Pancreas (tissue), 10 donors: ENCODE results near the gene CTPS2. TPM values are rescaled to one million over a fixed set of nuclear protein-coding genes. Genes with fewer than 3 reads are reported as not detected.
A peak's percentile ranks its signal among the peaks of the same experiment; 100 is the strongest.
"Not testable (repeated sequence)": the region's sequence is repeated elsewhere in the genome, so short reads cannot be mapped to it uniquely, and the experiment has no call there.

ENCODE experiments used
- ATAC-seq, 4 donors: fragments of 200-7000 bp; cut with Tn5 transposase; one replicate each; pipeline versions ENCODE4 v1.8.0 to v1.9.1; 2020; ENCODE audit warnings: mild to moderate bottlenecking in 4 of 4, moderate library complexity in 4 of 4
- DNase-seq, 6 donors: peaks; one replicate each; pipeline ENCODE4 v3.0.0-alpha.2; 2020
- FAIRE-seq: peaks from 2 replicates; lab custom pipeline; 2012; peaks lifted over from hg19 to GRCh38; lab: Jason Lieb, UNC
- H3K27ac ChIP-seq, 4 donors: fragments of 200-600 bp; sonication (generic); 1 replicate in 3 of 4; 2 replicates in 1 of 4; pipeline versions ENCODE4 v1.5.0 to v1.8.0; 2020
- H3K27me3 ChIP-seq, 4 donors: fragments of 200-600 bp; one replicate each; pipeline ENCODE4 v1.8.0; 2021
- H3K36me3 ChIP-seq, 3 donors: fragments of 200-600 bp; sonication (generic) in 1 of 3; one replicate each; pipeline versions ENCODE4 v1.5.0 to v1.8.0; 2020 to 2021
- H3K4me1 ChIP-seq, 3 donors: fragments of 200-600 bp; one replicate each; pipeline ENCODE4 v1.8.0; 2021
- H3K4me3 ChIP-seq, 4 donors: fragments of 200-600 bp; sonication (generic) in 2 of 4; one replicate each; pipeline versions ENCODE4 v1.5.0 to v1.8.0; 2020 to 2021
- H3K9me3 ChIP-seq, 4 donors: fragments of 200-600 bp; one replicate each; pipeline ENCODE4 v1.8.0; 2021
- WGBS, 2 donors: extraction: QIAGEN DNeasy Blood & Tissue Kit; methylation state at CpG; one replicate each; pipeline ENCODE4 v1.1.7; 2013; 5-methylcytosine and 5-hydroxymethylcytosine counted together
- intact Hi-C, 3 donors: fragments of 100-400 bp; cut with DNase I; formaldehyde crosslinking; loops; one replicate each; pipeline versions ENCODE4 v1.11.1 to v1.14.2; 2022
- polyA plus RNA-seq, 2 donors: library from polyadenylated mRNA; stranded (reverse); fragments of 200-250 nt; gene quantifications; one replicate each; pipeline ENCODE4 v1.2.3, GENCODE V29; 2013
- total RNA-seq, 6 donors: library from RNA; stranded (reverse); fragmentation: NEBNext Ultra II Directional in 4 of 6; extraction: Animal tissue kit (Norgen Biotek cat#: 25700) in 4 of 6; gene quantifications; one replicate each; pipeline versions ENCODE4 v1.2.1 to v1.2.4, GENCODE V29; 2021 to 2023
- TF ChIP-seq, protein P1 (sequence below), 4 donors: fragments of 200-600 bp; sonication (generic) in 3 of 4; IDR thresholded peaks; one replicate each; pipeline versions ENCODE4 v1.5.0 to v1.8.0; 2021; ENCODE audit warnings: antibody characterized with exemption in 4 of 4
- donor health status: healthy with polysubstance abuse.
- donor health status: DM: no; HTN: no; CAD: no; lungs with moderate emphysema.
- donor health status: DM: no; HTN: no; CAD: no.
- donor health status: control.
- donor health status: control.
- donor health status: Bipolar disorder and iron deficiency.
- donor health status: DM: yes; HTN: yes; CAD: no.
- donor health status: DM: no; HTN: no; CAD: no.
- donor health status: DM: no; HTN: no; CAD: no.
- donor health status: DM: yes; HTN: yes; CAD: no.

The CTPS2 gene
- total and polyA plus RNA-seq, 8 donors, result 5.7 to 13.3 (median 8.8) TPM

GRCh38 chrX:16737024-16737423, 24.6 kb upstream of the CTPS2 start:
- Histone ChIP-seq H3K9me3 (no peaks in the 10 kb centered on the region), H3K4me1 (no peaks in the 10 kb centered on the region), H3K27me3 (no peaks in the 10 kb centered on the region), H3K36me3 (peaks cover 0 to 42% (median 14%) of the 10 kb centered on the region in 3 donors), H3K4me3 (no peak overlapping the region), H3K27ac (no peak overlapping the region)
- FAIRE-seq (no peak), ATAC-seq (no peak), DNase-seq (no peak)
- intact Hi-C loops, result no loop called here
- WGBS, 2 donors, result 77 to 94% methylated on average over 5 of the region's 5 CpGs
- TF ChIP-seq, protein P1, sequence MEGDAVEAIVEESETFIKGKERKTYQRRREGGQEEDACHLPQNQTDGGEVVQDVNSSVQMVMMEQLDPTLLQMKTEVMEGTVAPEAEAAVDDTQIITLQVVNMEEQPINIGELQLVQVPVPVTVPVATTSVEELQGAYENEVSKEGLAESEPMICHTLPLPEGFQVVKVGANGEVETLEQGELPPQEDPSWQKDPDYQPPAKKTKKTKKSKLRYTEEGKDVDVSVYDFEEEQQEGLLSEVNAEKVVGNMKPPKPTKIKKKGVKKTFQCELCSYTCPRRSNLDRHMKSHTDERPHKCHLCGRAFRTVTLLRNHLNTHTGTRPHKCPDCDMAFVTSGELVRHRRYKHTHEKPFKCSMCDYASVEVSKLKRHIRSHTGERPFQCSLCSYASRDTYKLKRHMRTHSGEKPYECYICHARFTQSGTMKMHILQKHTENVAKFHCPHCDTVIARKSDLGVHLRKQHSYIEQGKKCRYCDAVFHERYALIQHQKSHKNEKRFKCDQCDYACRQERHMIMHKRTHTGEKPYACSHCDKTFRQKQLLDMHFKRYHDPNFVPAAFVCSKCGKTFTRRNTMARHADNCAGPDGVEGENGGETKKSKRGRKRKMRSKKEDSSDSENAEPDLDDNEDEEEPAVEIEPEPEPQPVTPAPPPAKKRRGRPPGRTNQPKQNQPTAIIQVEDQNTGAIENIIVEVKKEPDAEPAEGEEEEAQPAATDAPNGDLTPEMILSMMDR (IDR thresholded peaks at IDR 0.05), result no peak

DNA sequence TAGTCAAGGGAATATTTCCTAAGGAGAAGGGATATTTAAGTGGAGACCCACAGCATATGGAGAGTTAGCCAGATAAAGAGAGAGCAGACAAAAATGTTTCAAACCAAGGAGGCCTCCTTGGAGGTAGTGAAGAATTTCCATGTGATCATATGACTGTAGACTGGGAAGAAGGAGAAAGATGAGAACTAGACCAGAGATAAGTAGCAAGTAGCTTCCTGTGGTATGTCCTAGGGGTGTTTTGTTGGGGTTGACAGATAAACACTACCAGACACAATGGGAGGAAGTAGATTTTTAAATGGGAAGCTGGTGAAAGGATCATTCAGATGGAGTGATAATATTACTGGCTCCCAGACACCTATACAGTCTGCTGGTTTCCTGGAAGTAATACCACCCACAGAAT, 20.5 kb upstream of the CTPS2 start:
- no peak for FAIRE-seq
- Histone ChIP-seq H3K4me1 (peaks cover 0 to 2% (median 0%) of the 10 kb centered on the region in 3 donors), H3K36me3 (peaks cover 0 to 28% (median 14%) of the 10 kb centered on the region in 3 donors), H3K4me3 (no peak overlapping the region), H3K27me3 (no peaks in the 10 kb centered on the region), H3K27ac (no peak overlapping the region), H3K9me3 (no peaks in the 10 kb centered on the region)
- intact Hi-C loops, result no loop called here
- DNase-seq, result no peak
- TF ChIP-seq, protein P1 (IDR thresholded peaks at IDR 0.05), result no peak
- no peak for ATAC-seq

DNA sequence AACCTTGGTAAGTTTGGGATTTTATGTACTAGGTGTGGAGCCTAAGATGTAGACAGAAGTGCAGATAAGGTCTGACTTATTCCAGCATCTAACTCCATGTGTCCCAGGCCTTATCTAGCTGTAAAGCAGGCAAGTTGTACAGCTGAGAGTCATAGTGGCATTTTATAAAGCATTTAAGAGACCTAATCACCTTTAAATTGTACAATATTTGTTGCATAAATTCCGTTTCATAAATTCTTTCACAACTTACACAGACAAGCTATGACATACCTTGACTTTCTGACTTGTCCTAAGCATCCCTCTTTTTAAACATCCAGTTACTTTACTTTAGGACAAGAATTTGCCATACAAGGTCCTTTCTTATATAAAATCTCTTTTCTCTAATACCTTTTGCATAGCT, 18.0 kb upstream of the CTPS2 start:
- 95 to 96% methylated on average over 1 of the region's 1 CpG for WGBS, 2 donors
- ATAC-seq, result no peak
- no peaks in the 10 kb centered on the region for H3K9me3 ChIP-seq
- intact Hi-C loops, result no loop called here
- H3K4me1 ChIP-seq, result peaks cover 0 to 12% (median 2%) of the 10 kb centered on the region in 3 donors
- no peak overlapping the region for H3K27ac ChIP-seq
- FAIRE-seq, result no peak
- no peaks in the 10 kb centered on the region for H3K27me3 ChIP-seq
- H3K4me3 ChIP-seq, result no peak overlapping the region
- H3K36me3 ChIP-seq, result peaks cover 0 to 4% (median 0%) of the 10 kb centered on the region in 3 donors
- DNase-seq, result no peak
- TF ChIP-seq, protein P1 (IDR thresholded peaks at IDR 0.05), result no peak

DNA sequence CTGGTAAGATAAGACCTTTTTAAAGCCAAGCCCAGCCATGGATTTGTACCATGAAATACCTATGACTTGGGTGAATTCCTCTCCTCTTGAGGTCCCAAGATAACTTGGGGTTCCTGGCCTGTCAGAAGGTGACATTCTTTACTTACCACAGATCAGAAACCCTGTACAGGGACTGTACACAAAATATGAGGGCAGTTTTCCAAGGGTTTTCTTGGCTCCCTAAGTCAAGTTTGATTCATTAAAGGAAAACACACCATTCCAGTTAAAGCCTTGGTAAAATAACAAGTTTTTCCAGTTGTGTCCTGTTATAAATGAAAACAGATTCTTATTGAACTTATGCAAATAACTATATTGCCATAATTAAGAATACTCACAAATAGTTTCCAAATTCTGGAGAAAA, 15.2 kb upstream of the CTPS2 start:
- TF ChIP-seq, protein P1 (IDR thresholded peaks at IDR 0.05), result no peak
- Histone ChIP-seq H3K4me3 (no peak overlapping the region), H3K9me3 (no peaks in the 10 kb centered on the region), H3K27me3 (no peaks in the 10 kb centered on the region), H3K36me3 (no peaks in the 10 kb centered on the region), H3K27ac (no peak overlapping the region), H3K4me1 (peaks cover 0 to 12% (median 4%) of the 10 kb centered on the region in 3 donors)
- FAIRE-seq, result no peak
- intact Hi-C loops, result no loop called here
- ATAC-seq, result peak in 3 of 4 donors; percentile 44 to 64 (median 56)
- DNase-seq, result no peak

DNA sequence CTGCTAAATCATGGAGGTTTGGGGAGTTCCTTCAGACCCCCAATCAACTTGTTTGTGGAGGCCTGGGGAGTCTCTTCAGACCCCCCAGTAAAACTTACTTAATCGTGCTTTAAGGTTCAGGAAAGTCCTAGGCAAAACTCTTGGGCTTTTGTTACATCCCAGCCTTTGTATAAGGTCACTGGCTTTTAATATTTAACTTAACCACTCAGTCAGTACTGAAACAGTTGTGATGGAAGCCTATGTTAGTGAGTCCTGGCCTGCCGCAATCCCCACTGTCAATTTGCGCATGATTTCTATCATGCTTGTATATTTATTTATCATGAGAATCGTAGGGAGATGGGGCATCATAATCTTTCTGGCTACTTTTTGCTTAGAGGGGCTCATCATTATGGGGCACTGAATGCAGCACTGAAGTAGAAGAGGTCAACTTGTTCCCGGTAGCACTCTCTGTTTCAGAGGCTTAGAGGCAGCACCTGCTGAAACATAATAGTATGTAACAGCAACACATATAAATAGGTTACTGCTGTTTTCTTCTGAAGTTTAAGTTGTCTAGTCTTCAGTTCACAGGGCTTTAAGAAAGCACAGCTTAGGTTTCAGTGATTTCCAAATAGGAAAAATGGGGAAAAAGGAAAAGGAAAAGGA, 14.0 kb upstream of the CTPS2 start:
- H3K27me3 ChIP-seq, H3K27ac ChIP-seq, H3K9me3 ChIP-seq, H3K4me3 ChIP-seq, H3K36me3 ChIP-seq, FAIRE-seq, intact Hi-C loops, DNase-seq: not testable (repeated sequence)
- H3K4me1 ChIP-seq, result peaks cover 0 to 12% (median 9%) of the 10 kb centered on the region in 3 donors
- WGBS, 2 donors, result 20 to 54% methylated on average over 5 of the region's 5 CpGs
- ATAC-seq, result peak in 3 of 4 donors; percentile 31 to 56 (median 43)
